Effector CD4-positive, alpha-beta T cell (primary cell): ENCODE results near the gene RBM4B.
"Not testable (repeated sequence)": the region's sequence is repeated elsewhere in the genome, so short reads cannot be mapped to it uniquely, and the experiment has no call there.

ENCODE experiments used
- DNase-seq: peaks from one replicate; pipeline ENCODE4 v3.0.0-alpha.2; 2020

The RBM4B gene

GRCh38 chr11:66686100-66686785, 8.6 kb upstream of the RBM4B start:
- DNase-seq: no peak

DNA sequence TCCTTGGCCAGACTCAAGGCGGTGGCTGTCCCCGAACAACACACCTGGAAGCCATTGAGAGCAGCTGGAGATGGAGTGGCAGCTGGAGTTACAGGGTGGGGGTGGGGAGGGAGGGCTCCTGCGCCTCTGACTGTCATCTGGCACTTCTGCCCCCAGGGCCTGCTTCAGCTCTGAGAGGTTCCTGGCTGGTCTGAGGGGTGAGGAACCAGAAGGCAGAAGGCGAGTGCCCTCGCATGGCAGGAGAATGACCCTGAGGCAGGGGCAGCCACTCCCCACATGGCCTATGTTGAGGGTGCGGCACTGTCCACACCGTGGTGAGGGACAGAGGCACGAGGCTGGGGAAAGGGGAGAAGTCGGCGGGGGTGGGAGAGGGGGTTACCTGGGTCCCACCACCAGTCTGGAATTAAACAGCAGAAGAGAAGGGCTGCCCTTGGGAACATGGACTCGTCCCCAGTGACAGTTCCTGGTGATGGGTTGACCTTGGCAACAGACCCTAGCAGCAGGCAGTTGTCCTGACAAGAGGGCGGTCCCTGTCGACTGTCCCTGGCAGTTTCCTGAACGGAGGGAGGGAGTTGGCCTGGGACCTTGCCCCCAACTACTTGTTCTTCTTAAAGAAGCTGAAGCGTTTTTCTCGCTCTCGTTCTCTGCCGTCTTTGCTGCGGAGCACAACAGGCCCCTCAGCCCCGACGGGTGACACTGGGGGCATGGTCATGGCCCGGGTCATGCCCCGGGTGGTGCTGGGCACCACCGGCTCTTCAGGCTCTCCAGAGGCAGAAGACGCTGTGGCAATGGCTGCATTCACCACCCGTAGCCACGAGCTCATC, 7.8 kb upstream of the RBM4B start:
- DNase-seq: no peak

- no peak for DNase-seq
These were observed 6.9 kb upstream of the RBM4B start for GRCh38 chr11:66684635-66685034.

- DNase-seq: no peak
These were observed 6.2 kb upstream of the RBM4B start for GRCh38 chr11:66683877-66684276.

DNA sequence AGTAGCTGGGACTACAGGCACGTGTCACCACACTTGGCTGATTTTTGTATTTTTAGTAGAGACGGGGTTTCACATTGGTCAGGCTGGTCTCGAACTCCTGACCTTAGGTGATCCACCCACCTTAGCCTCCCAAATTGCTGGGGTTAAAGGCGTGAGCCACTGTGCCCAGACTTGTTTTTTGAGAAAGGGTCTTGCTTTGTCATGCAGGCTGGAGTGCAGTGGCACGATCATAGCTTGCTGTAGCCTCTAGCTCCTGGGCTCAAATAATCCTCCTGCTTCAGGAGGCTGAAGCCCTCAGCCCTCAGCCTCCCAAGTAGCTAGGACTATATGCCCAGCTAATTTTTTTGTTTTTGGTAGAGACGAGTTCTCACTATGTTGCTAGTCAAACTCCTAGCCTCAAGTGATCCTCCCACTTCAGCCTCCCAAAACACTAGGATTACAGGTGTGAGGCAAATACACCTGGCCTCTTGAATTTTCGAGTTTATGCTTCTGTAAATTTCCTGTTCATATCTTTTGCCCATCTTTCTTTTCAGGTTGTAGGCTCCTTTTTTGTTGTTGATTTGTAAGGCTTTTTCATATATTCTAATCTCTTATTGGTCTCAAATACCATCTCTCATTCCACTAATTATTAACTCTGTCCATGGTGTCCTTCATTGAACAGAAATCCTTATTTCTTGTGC, 3.4 kb upstream of the RBM4B start:
- DNase-seq: no peak

- no peak for DNase-seq
These were observed 622 bp downstream of the RBM4B start for GRCh38 chr11:66676931-66677598.

DNA sequence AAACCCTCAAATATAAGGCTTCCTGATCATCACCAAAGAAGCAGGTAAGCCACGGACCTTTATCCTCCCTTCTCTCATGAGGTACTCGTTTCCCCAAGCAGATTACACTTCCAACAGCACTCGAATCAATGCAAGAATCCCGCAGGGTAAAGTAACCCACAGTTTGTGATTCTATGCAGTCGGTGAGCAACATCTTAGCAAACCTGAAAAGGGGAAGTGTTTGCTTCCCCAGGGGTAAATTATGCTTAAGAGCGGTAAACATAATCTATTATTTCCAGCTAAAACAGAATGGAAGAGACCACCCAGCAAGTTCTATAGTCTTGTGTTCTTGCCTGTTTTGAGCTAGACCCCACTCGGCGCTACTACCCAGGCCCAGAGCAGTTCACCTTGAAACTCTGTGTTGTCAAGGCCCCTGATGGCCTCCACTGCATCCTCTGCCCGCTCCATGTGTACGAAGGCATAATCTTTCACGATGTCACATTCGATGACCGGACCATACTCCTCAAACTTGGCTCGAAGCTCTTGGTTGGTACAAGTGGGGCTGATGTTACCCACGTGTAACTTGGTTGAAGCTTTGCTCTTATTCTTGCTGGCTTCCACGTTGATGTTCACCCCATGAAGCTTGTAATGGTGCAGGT, 1.3 kb downstream of the RBM4B start:
- DNase-seq: no peak

DNA sequence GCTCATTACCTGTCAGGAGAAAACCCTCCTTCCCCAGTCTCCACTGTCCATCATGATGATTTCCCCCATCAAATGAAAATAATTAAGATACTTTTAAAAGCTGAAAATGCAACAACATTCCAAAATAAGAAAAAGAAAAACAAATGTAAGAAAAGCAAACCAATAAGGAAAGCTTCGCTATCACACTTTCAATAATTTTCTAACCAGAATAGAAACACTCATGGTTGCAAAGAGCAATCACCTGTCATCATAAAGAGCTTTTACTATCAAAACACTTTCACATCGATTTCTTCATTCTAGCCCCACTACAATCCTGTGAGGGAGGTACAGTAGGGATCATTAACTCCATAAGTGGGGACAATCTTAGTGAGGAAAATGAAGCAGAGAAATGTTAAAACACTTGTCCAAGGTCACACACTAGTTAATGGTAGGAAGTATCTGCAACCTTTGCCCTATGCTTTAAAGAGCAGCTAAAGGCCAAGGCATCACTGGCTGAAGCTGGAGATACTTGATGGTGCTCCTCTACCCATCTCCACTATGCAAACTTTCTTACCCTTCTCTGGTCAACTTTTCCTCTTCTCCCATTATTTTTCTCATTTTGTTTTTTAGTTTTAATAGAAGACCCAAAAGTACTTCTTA, 2.6 kb downstream of the RBM4B start:
- DNase-seq: no peak

DNA sequence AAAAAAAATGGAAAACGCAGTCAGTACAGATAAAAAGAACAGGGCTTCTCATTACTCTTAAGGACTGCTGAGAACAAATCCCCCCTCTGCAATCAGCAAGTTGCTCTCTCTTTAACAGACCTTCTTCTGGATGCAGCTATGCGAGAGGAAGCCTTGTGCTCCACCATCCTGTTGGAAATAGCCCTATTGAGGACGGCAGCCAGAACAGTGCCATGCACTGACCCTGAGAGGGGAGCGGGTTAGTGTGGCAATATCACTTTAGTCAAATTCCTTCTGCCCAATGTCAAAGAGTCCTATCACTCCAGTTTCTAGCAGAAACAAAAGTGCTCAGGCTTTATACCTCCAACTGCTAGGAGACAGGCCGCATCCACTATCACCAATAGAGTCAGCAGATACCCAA, 6.9 kb downstream of the RBM4B start:
- no peak for DNase-seq

DNA sequence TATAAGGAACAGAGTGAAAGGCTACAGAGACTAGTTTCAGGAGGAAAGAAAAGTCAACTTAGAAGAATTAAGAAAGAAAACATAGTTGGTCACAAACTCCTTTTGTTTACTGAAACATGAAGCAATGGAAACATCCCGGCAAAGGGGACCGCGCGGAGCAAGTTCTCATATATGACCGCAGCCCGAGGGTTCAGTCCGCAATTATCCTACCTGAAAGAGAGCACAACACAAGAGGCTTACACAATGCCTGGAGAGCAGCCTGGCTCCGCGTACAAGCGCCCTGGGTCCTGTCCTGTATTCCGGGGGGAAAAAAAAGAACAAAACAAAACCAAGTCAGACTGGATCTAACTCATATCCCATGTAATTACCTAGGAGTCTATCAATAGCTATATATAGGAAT, 12.3 kb downstream of the RBM4B start:
- DNase-seq: no peak

DNA sequence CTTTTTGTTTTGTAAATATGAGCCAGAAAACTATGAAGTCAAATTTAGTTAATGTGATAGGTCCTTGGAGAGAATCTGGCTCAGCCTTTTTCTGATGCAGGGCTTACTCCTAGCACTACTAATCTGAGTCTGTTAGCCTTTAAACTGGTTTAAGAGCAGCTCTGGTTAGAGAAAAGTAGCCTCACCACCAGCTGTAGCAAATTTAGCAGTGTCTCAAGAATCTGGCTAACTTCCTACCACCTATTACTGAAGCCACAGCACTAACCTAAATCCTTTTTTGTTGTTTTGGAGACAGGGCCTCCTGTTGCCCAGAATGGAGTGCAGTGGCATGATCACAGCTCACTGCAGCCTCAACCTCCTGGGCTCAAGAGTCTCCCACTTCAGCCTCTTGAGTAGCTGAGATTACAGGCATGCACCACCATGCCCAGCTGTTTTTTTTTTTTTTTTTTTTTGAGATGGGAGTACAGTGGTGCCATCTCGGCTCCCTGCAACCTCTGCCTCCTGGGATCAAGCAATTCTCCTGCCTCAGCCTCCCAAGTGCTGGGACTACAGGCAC, 13.9 kb downstream of the RBM4B start:
- no peak for DNase-seq

- DNase-seq: no peak
These were observed 17.9 kb downstream of the RBM4B start for GRCh38 chr11:66659763-66660162.

- DNase-seq: no peak
These were observed 24.6 kb downstream of the RBM4B start for GRCh38 chr11:66653123-66653522.

DNA sequence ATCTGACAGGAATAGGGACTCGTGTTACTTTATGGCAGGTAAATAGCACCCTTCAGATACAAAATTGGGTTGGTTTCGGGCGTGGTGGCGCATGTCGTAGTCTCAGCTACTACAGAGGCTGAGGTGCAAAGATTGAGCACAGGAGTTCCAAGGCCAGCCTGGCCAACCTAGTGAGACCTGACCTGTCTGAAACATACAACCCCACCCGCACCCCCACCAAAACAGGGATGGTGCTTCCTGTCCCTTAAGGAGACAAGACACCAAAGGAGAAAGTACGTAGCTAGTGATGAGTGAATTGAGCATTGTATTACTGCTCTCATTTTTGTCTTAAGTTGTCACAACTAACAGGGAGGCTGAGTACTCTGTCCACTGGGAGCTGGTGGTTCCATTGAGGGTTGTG, 25.0 kb downstream of the RBM4B start:
- no peak for DNase-seq

- DNase-seq: no peak
These were observed 26.7 kb downstream of the RBM4B start for GRCh38 chr11:66651016-66651415.

GRCh38 chr11:66649903-66650302, 27.8 kb downstream of the RBM4B start:
- no peak for DNase-seq

DNA sequence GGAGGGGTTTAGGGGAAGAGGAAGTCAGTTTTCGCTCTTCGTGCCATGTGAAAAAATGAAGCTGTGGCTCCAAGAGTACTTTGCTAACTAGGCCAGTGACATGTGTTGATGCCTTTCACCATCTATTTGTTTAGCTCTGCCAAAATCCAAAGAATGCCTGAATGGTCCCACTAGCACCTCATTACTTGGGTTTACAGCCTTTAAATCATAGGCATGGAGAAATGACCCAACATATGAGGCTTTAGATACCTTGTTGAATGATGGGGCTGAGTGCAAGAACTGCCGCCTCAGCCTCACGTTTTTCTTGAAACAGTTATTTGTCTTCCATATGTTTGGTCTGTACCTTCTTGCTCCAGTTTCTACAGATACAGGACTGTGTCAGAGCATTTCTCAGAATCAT, 30.9 kb downstream of the RBM4B start:
- no peak for DNase-seq

DNA sequence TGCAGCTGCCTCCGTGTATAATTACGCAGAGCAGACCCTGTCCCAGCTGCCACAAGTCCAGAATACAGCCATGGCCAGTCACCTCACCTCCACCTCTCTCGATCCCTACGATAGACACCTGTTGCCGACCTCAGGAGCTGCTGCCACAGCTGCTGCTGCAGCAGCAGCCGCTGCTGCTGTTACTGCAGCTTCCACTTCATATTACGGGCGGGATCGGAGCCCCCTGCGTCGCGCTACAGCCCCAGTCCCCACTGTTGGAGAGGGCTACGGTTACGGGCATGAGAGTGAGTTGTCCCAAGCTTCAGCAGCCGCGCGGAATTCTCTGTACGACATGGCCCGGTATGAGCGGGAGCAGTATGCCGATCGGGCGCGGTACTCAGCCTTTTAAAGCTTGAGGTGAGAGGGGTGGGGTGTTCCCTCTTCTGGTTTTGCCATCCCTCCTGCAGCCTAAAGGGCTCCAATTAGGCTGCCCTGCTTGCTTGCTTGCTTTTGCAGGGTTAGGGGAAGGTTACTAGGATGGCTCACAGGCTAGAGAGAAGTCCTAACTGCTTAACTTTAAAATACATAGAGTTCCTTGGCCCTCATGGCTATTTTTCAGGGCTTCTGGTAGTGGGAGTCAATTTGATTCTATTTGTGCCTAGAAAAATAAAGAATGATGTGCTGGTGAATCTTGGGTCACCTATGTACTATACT, 33.8 kb downstream of the RBM4B start:
- DNase-seq: no peak

DNA sequence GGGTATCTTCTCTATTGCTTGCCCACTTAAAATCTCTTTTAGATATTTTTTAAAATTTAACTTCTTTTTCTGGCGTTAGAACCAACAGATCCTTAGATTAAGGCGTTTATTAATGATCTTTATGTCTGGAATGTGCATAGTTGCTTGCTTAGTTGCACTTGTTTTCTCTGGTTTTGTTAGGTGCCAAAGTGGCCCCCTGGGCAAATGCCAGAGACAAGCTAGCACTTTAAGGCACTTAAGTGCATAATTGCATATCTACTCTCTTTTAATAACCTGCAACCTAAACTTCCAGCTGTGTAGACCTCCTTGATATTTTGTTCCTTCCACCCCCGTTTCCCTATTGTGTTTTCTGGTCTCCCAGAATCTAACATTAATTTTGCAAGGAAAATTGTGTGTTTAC, 35.9 kb downstream of the RBM4B start:
- DNase-seq: no peak

GRCh38 chr11:66639814-66640340, 37.8 kb downstream of the RBM4B start:
- not testable (repeated sequence) for DNase-seq
